CD14-positive monocyte (primary cell): Measurements from ENCODE around the gene SKOR2. TPM values are rescaled to one million over a fixed set of nuclear protein-coding genes. Genes with fewer than 3 reads are reported as not detected.

Experiments used
- DNase-seq, 3 donors: peaks; one replicate each; pipeline ENCODE4 v3.0.0-alpha.2; 2011 to 2022
- H2AFZ ChIP-seq: 2 replicates; pipeline ENCODE4 v1.6.0; 2012; ENCODE audit warnings: mild to moderate bottlenecking, low read depth, low read length, inconsistent platforms; ENCODE audit not compliant: insufficient read depth, poor library complexity, severe bottlenecking
- H3K27ac ChIP-seq, 2 donors: 1 replicate in 1 of 2; 2 replicates in 1 of 2; pipeline ENCODE4 v1.5.1; 2012 to 2013; ENCODE audit warnings: low read length in 2 of 2, control low read depth in 1 of 2, inconsistent platforms in 1 of 2, low read depth in 1 of 2, mild to moderate bottlenecking in 1 of 2
- H3K27me3 ChIP-seq, 2 donors: one replicate each; pipeline versions ENCODE4 v1.6.0 to v1.6.1; 2011 to 2013; ENCODE audit warnings: low read length in 2 of 2; ENCODE audit not compliant: control insufficient read depth in 2 of 2, insufficient read depth in 2 of 2
- H3K36me3 ChIP-seq, 2 donors: replicated peaks in 1 of 2; 1 replicate in 1 of 2; 2 replicates in 1 of 2; pipeline versions ENCODE4 v1.5.1 to v1.6.1; 2012 to 2013; ENCODE audit warnings: low read length in 2 of 2, control low read depth in 1 of 2, inconsistent platforms in 1 of 2, mild to moderate bottlenecking in 1 of 2; ENCODE audit not compliant: insufficient read depth in 2 of 2, control insufficient read depth in 1 of 2
- H3K4me1 ChIP-seq, 2 donors: 1 replicate in 1 of 2; 2 replicates in 1 of 2; pipeline versions ENCODE4 v1.5.1 to v1.6.1; 2012 to 2013; ENCODE audit warnings: low read length in 2 of 2, control low read depth in 1 of 2, inconsistent platforms in 1 of 2, mild to moderate bottlenecking in 1 of 2, moderate library complexity in 1 of 2; ENCODE audit not compliant: insufficient read depth in 2 of 2, control insufficient read depth in 1 of 2
- H3K4me2 ChIP-seq: replicated peaks from 2 replicates; pipeline ENCODE3; 2012; ENCODE audit warnings: low read length, moderate library complexity, mild to moderate bottlenecking; ENCODE audit not compliant: poor library complexity, severe bottlenecking; ENCODE audit errors: extremely low read depth
- H3K4me3 ChIP-seq, 3 experiments: fragments of 200-600 bp in 1 of 3; sonication (generic) in 1 of 3; replicated peaks in 1 of 3; 1 replicate in 2 of 3; 2 replicates in 1 of 3; pipeline ENCODE4 v1.5.1; 2011 to 2013; ENCODE audit warnings: low read length in 3 of 3, mild to moderate bottlenecking in 3 of 3, control low read depth in 2 of 3, low read depth in 2 of 3, inconsistent platforms in 1 of 3, moderate library complexity in 1 of 3
- H3K79me2 ChIP-seq: 2 replicates; pipeline ENCODE4 v1.6.0; 2012; ENCODE audit warnings: mild to moderate bottlenecking, control low read depth, inconsistent platforms, low read length, moderate library complexity; ENCODE audit not compliant: insufficient read depth
- H3K9ac ChIP-seq: 2 replicates; pipeline ENCODE4 v1.6.0; 2017; ENCODE audit warnings: low read length, mild to moderate bottlenecking; ENCODE audit not compliant: insufficient read depth, poor library complexity, severe bottlenecking
- H3K9me3 ChIP-seq, 2 donors: replicated peaks in 1 of 2; 1 replicate in 1 of 2; 2 replicates in 1 of 2; pipeline versions ENCODE4 v1.5.1 to v1.6.1; 2012 to 2013; ENCODE audit warnings: low read length in 2 of 2, control low read depth in 1 of 2; ENCODE audit not compliant: control insufficient read depth in 1 of 2, insufficient read depth in 1 of 2
- H4K20me1 ChIP-seq: 2 replicates; pipeline ENCODE4 v1.6.0; 2012; ENCODE audit warnings: mild to moderate bottlenecking, low read length, control low read depth, moderate library complexity; ENCODE audit not compliant: insufficient read depth
- H3K27ac Mint-ChIP-seq, 7 donors: one replicate each; pipeline ENCODE4 v1.8.0; 2020; ENCODE audit warnings: mild to moderate bottlenecking in 7 of 7, mixed read lengths in 7 of 7, moderate library complexity in 6 of 7, inconsistent platforms in 2 of 7
- H3K27me3 Mint-ChIP-seq, 3 donors: one replicate each; pipeline ENCODE4 v1.8.0; 2021 to 2022; ENCODE audit warnings: low read depth in 3 of 3, mild to moderate bottlenecking in 3 of 3, mixed read lengths in 3 of 3, moderate library complexity in 3 of 3, inconsistent platforms in 1 of 3
- H3K36me3 Mint-ChIP-seq, 2 donors: one replicate each; pipeline ENCODE4 v1.8.0; 2020; ENCODE audit warnings: mixed read lengths in 2 of 2, inconsistent platforms in 1 of 2, mild to moderate bottlenecking in 1 of 2
- H3K4me1 Mint-ChIP-seq: one replicate; pipeline ENCODE4 v1.8.0; 2020; ENCODE audit warnings: mild to moderate bottlenecking, mixed read lengths
- H3K4me3 Mint-ChIP-seq, 2 donors: one replicate each; pipeline ENCODE4 v1.8.0; 2020; ENCODE audit warnings: mild to moderate bottlenecking in 2 of 2, mixed read lengths in 2 of 2, moderate library complexity in 1 of 2
- H3K9me3 Mint-ChIP-seq, 7 donors: one replicate each; pipeline ENCODE4 v1.8.0; 2020 to 2022; ENCODE audit warnings: mixed read lengths in 7 of 7, mild to moderate bottlenecking in 6 of 7, moderate library complexity in 6 of 7, inconsistent platforms in 2 of 7
- CTCF ChIP-seq: fragments of 200-600 bp; IDR thresholded peaks from one replicate; pipeline ENCODE4 v1.8.0; 2022; ENCODE audit warnings: antibody characterized with exemption, mild to moderate bottlenecking
- WGBS: methylation state at CpG from one replicate; pipeline ENCODE4 v1.1.5; 2013; ENCODE audit warnings: missing lambda C conversion rate; ENCODE audit not compliant: insufficient coverage; 5-methylcytosine and 5-hydroxymethylcytosine counted together
- intact Hi-C, 2 donors: fragments of 100-400 bp; cut with micrococcal nuclease; formaldehyde crosslinking; loops; one replicate each; pipeline versions ENCODE4 v1.15.0 to v1.15.1; 2023
- polyA plus RNA-seq, 3 donors: library from polyadenylated mRNA; depleted of rRNA in 1 of 3; unstranded in 2 of 3; stranded (reverse) in 1 of 3; fragments of 300-500 nt in 2 of 3; fragments of >200 nt in 1 of 3; fragmentation: Illumina TruSeq in 2 of 3; gene quantifications; 1 replicate in 2 of 3; 2 replicates in 1 of 3; pipeline ENCODE4 v1.2.3, GENCODE V29; 2012 to 2021

Gene SKOR2
- polyA plus RNA-seq, 3 donors, result not detected

- H3K27me3 ChIP-seq, result no peaks in the 10 kb centered on the region
- Mint-ChIP-seq H3K4me1 (no peaks in the 10 kb centered on the region), H3K27ac (no peak overlapping the region), H3K9me3 (no peaks in the 10 kb centered on the region), H3K4me3 (no peak overlapping the region), H3K36me3 (peaks cover 7 to 15% of the 10 kb centered on the region in 2 donors), H3K27me3 (no peaks in the 10 kb centered on the region)
- intact Hi-C loops, result no loop called here
- peaks cover 39% of the 10 kb centered on the region for H4K20me1 ChIP-seq
- peaks cover 95% of the 10 kb centered on the region for H3K79me2 ChIP-seq
- no peaks in the 10 kb centered on the region for H3K9me3 ChIP-seq
- H3K9ac ChIP-seq, result no peak overlapping the region
- H3K27ac ChIP-seq, result no peak overlapping the region
- no peak overlapping the region for H3K4me2 ChIP-seq
- H2AFZ ChIP-seq, result no peak overlapping the region
- H3K4me3 ChIP-seq, result no peak overlapping the region
- DNase-seq, result no peak
- TF ChIP-seq CTCF, result no peak
- 100% methylated on average over 1 of the region's 2 CpGs for WGBS
- H3K4me1 ChIP-seq, result no peaks in the 10 kb centered on the region
- H3K36me3 ChIP-seq, result no peaks in the 10 kb centered on the region
Observed at GRCh38 chr18:47166294-47166693, 85.2 kb downstream of the SKOR2 start.

DNA sequence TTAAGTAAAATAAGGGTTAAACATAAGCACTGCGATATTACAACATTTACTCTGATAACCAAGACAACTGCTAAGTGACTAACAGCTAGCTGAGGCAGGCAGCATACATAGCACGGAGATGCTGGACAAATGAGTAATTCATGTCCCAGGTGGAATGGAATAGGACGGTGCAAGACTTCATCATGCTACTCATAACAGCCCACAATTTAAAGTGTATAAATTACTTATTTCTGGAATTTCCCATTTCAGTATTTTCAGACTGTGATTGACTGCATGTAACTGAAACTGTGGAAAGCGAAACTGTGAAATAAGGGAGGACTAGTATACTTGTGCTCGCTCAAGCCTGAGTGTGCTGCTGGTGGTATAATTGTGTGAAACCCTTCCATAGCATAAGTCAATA, 88.2 kb downstream of the SKOR2 start:
- intact Hi-C loops, result no loop called here
- Mint-ChIP-seq H3K27ac (no peak overlapping the region), H3K9me3 (no peaks in the 10 kb centered on the region), H3K36me3 (peaks cover 7 to 17% of the 10 kb centered on the region in 2 donors), H3K27me3 (no peaks in the 10 kb centered on the region), H3K4me3 (peak overlapping the region in 1 of 2 donors; percentile 27), H3K4me1 (no peaks in the 10 kb centered on the region)
- H3K27ac ChIP-seq, result no peak overlapping the region
- DNase-seq, result no peak
- no peak overlapping the region for H3K4me2 ChIP-seq
- 80% methylated on average over 1 of the region's 5 CpGs for WGBS
- no peaks in the 10 kb centered on the region for H3K36me3 ChIP-seq
- peaks cover 91% of the 10 kb centered on the region for H3K79me2 ChIP-seq
- H2AFZ ChIP-seq, result no peak overlapping the region
- TF ChIP-seq CTCF, result no peak
- no peak overlapping the region for H3K4me3 ChIP-seq
- no peak overlapping the region for H3K9ac ChIP-seq
- peaks cover 27% of the 10 kb centered on the region for H4K20me1 ChIP-seq
- H3K9me3 ChIP-seq, result no peaks in the 10 kb centered on the region
- H3K27me3 ChIP-seq, result no peaks in the 10 kb centered on the region
- no peaks in the 10 kb centered on the region for H3K4me1 ChIP-seq
